ENCODE results near the gene HOXD12. TPM values are rescaled to one million over a fixed set of nuclear protein-coding genes. Genes with fewer than 3 reads are reported as not detected.

HOXD12 gene
- polyA plus RNA-seq, 1 donor (not counting 4 experiments of a cell fraction or from before 2014, with no cell fraction given) = not detected

- peaks cover 3% of the 10 kb centered on the region for H4K20me1 ChIP-seq (ENCODE audit: control insufficient read depth, extremely low read depth, insufficient read depth, low read length)
- H3K9me1 ChIP-seq (ENCODE audit: control insufficient read depth, extremely low read depth, insufficient read depth, low read length) = no peaks in the 10 kb centered on the region
- no peak overlapping the region for H3K27ac ChIP-seq (ENCODE audit: control insufficient read depth, insufficient read depth, low read length)
- H3K4me2 ChIP-seq (ENCODE audit: control insufficient read depth, extremely low read depth, insufficient read depth, low read depth, low read length) = no peak overlapping the region
- no peak overlapping the region for H2AFZ ChIP-seq (ENCODE audit: control insufficient read depth, low read length)
- H3K9me3 ChIP-seq (ENCODE audit: control insufficient read depth, low read depth, low read length) = no peaks in the 10 kb centered on the region
- peaks cover 5% of the 10 kb centered on the region for H3K4me1 ChIP-seq (ENCODE audit: control insufficient read depth, extremely low read depth, insufficient read depth, low read length)
- FAIRE-seq (no peak), DNase-seq (ENCODE audit: low read depth, low spot score) (no peak)
- H3K79me2 ChIP-seq (ENCODE audit: control insufficient read depth, insufficient read depth, low read length) = no peaks in the 10 kb centered on the region
- no peaks in the 10 kb centered on the region for H3K36me3 ChIP-seq (ENCODE audit: control insufficient read depth in 2 of 2, extremely low read depth in 1 of 2, insufficient read depth in 2 of 2, low read length in 2 of 2)
- dilution Hi-C loops (cut with MboI; ENCODE audit: extremely low pct_ligation_motif_present, low sequenced_read_pairs) = no loop called here
- no peak for TF ChIP-seq EZH2 (IDR thresholded peaks at IDR 0.05; ENCODE audit: low read length)
- TF ChIP-seq, protein P1, sequence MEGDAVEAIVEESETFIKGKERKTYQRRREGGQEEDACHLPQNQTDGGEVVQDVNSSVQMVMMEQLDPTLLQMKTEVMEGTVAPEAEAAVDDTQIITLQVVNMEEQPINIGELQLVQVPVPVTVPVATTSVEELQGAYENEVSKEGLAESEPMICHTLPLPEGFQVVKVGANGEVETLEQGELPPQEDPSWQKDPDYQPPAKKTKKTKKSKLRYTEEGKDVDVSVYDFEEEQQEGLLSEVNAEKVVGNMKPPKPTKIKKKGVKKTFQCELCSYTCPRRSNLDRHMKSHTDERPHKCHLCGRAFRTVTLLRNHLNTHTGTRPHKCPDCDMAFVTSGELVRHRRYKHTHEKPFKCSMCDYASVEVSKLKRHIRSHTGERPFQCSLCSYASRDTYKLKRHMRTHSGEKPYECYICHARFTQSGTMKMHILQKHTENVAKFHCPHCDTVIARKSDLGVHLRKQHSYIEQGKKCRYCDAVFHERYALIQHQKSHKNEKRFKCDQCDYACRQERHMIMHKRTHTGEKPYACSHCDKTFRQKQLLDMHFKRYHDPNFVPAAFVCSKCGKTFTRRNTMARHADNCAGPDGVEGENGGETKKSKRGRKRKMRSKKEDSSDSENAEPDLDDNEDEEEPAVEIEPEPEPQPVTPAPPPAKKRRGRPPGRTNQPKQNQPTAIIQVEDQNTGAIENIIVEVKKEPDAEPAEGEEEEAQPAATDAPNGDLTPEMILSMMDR (optimal IDR thresholded peaks at IDR 0.05 in 1 of 3, IDR thresholded peaks at IDR 0.05 in 1 of 3, conservative IDR thresholded peaks at IDR 0.05 in 1 of 3; ENCODE audit: extremely low read depth in 1 of 3, insufficient read depth in 2 of 3, low read length in 3 of 3) = no peak
- H3K9ac ChIP-seq (ENCODE audit: control insufficient read depth, extremely low read depth, insufficient read depth, low read length) = no peak overlapping the region
- H3K27me3 ChIP-seq (ENCODE audit: control insufficient read depth, extremely low read depth, insufficient read depth, low read length) = peaks cover 99% of the 10 kb centered on the region
- no peak overlapping the region for H3K4me3 ChIP-seq (ENCODE audit: control insufficient read depth in 2 of 3, extremely low read depth in 1 of 3, insufficient read depth in 2 of 3, low read depth in 1 of 3, low read length in 3 of 3)
These were observed 2.2 kb downstream of the HOXD12 start for GRCh38 chr2:176101842-176102241.

- Histone ChIP-seq H2AFZ (ENCODE audit: control insufficient read depth, low read length) (no peak overlapping the region), H4K20me1 (ENCODE audit: control insufficient read depth, extremely low read depth, insufficient read depth, low read length) (peaks cover 3% of the 10 kb centered on the region), H3K4me3 (ENCODE audit: control insufficient read depth in 2 of 3, extremely low read depth in 1 of 3, insufficient read depth in 2 of 3, low read depth in 1 of 3, low read length in 3 of 3) (no peak overlapping the region), H3K27ac (ENCODE audit: control insufficient read depth, insufficient read depth, low read length) (no peak overlapping the region), H3K9me3 (ENCODE audit: control insufficient read depth, low read depth, low read length) (no peaks in the 10 kb centered on the region), H3K27me3 (ENCODE audit: control insufficient read depth, extremely low read depth, insufficient read depth, low read length) (peaks cover 99% of the 10 kb centered on the region), H3K9ac (ENCODE audit: control insufficient read depth, extremely low read depth, insufficient read depth, low read length) (no peak overlapping the region), H3K9me1 (ENCODE audit: control insufficient read depth, extremely low read depth, insufficient read depth, low read length) (no peaks in the 10 kb centered on the region), H3K79me2 (ENCODE audit: control insufficient read depth, insufficient read depth, low read length) (no peaks in the 10 kb centered on the region), H3K4me2 (ENCODE audit: control insufficient read depth, extremely low read depth, insufficient read depth, low read depth, low read length) (no peak overlapping the region), H3K4me1 (ENCODE audit: control insufficient read depth, extremely low read depth, insufficient read depth, low read length) (peaks cover 5% of the 10 kb centered on the region), H3K36me3 (ENCODE audit: control insufficient read depth in 2 of 2, extremely low read depth in 1 of 2, insufficient read depth in 2 of 2, low read length in 2 of 2) (no peaks in the 10 kb centered on the region)
- no peak for FAIRE-seq
- TF ChIP-seq, protein P1 (optimal IDR thresholded peaks at IDR 0.05 in 1 of 3, IDR thresholded peaks at IDR 0.05 in 1 of 3, conservative IDR thresholded peaks at IDR 0.05 in 1 of 3; ENCODE audit: extremely low read depth in 1 of 3, insufficient read depth in 2 of 3, low read length in 3 of 3) = no peak
- no peak for TF ChIP-seq EZH2 (IDR thresholded peaks at IDR 0.05; ENCODE audit: low read length)
- dilution Hi-C loops (cut with MboI; ENCODE audit: extremely low pct_ligation_motif_present, low sequenced_read_pairs) = no loop called here
- DNase-seq (ENCODE audit: low read depth, low spot score) = no peak
These were observed 2.8 kb downstream of the HOXD12 start for GRCh38 chr2:176102309-176102866.

Measured in keratinocyte (primary cell).